Measurements from ENCODE around the gene ABHD2.

- TF ChIP-seq, protein P1, sequence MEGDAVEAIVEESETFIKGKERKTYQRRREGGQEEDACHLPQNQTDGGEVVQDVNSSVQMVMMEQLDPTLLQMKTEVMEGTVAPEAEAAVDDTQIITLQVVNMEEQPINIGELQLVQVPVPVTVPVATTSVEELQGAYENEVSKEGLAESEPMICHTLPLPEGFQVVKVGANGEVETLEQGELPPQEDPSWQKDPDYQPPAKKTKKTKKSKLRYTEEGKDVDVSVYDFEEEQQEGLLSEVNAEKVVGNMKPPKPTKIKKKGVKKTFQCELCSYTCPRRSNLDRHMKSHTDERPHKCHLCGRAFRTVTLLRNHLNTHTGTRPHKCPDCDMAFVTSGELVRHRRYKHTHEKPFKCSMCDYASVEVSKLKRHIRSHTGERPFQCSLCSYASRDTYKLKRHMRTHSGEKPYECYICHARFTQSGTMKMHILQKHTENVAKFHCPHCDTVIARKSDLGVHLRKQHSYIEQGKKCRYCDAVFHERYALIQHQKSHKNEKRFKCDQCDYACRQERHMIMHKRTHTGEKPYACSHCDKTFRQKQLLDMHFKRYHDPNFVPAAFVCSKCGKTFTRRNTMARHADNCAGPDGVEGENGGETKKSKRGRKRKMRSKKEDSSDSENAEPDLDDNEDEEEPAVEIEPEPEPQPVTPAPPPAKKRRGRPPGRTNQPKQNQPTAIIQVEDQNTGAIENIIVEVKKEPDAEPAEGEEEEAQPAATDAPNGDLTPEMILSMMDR (IDR thresholded peaks at IDR 0.05) = no peak
- TF ChIP-seq EP300 (IDR thresholded peaks at IDR 0.05) (no peak), POLR2AphosphoS5 (IDR thresholded peaks at IDR 0.05) (no peak), POLR2A (IDR thresholded peaks at IDR 0.05; ENCODE audit: low read depth) (no peak)
Measured at GRCh38 chr15:89109238-89109637, 21.0 kb downstream of the ABHD2 start.

Data from esophagus muscularis mucosa (tissue), 4 donors.